Thoracic aorta (tissue), 2 donors: ENCODE results near the gene GINS3. TPM values are rescaled to one million over a fixed set of nuclear protein-coding genes. Genes with fewer than 3 reads are reported as not detected.

Source experiments
- ATAC-seq: fragments of 150-250 bp; one replicate; pipeline ENCODE4 v1.8.0; 2017; ENCODE audit warnings: low read depth; ENCODE audit not compliant: insufficient number of reproducible peaks, low FRiP score
- DNase-seq: peaks from one replicate; pipeline ENCODE4 v3.0.0-alpha.2; 2020; ENCODE audit warnings: low spot score
- H3K27ac ChIP-seq, 2 donors: fragments of 200-600 bp; sonication (generic); 1 replicate in 1 of 2; 2 replicates in 1 of 2; pipeline ENCODE4 v1.5.1; 2016; ENCODE audit warnings: mild to moderate bottlenecking in 2 of 2, moderate library complexity in 2 of 2
- H3K27me3 ChIP-seq: fragments of 200-600 bp; sonication (generic); replicated peaks from 2 replicates; pipeline ENCODE4 v1.6.0; 2016; ENCODE audit warnings: mild to moderate bottlenecking; ENCODE audit not compliant: insufficient read depth
- H3K36me3 ChIP-seq: fragments of 200-600 bp; sonication (generic); one replicate; pipeline ENCODE4 v1.5.1; 2016
- H3K4me1 ChIP-seq, 2 donors: fragments of 200-600 bp; sonication (generic); 1 replicate in 1 of 2; 2 replicates in 1 of 2; pipeline versions ENCODE4 v1.5.1 to v1.6.0; 2016; ENCODE audit warnings: low read depth in 2 of 2, mild to moderate bottlenecking in 1 of 2; ENCODE audit not compliant: control insufficient read depth in 1 of 2
- H3K4me3 ChIP-seq: fragments of 200-600 bp; sonication (generic); 2 replicates; pipeline ENCODE4 v1.5.1; 2016; ENCODE audit warnings: mild to moderate bottlenecking
- H3K9me3 ChIP-seq: fragments of 200-600 bp; sonication (generic); 2 replicates; pipeline ENCODE4 v1.5.1; 2016
- CTCF ChIP-seq: fragments of 200-600 bp; sonication (generic); IDR thresholded peaks from one replicate; pipeline ENCODE4 v1.5.1; 2019; ENCODE audit warnings: antibody characterized with exemption
- total RNA-seq, 2 donors: library from RNA; depleted of rRNA; stranded (reverse); fragments of >200 nt; gene quantifications; one replicate each; pipeline versions ENCODE4 v1.1.0 to v1.2.3, GENCODE V29; 2016

Gene GINS3
- total RNA-seq, 2 donors from 2014 or later, result 1.1 to 1.3 TPM

- TF ChIP-seq CTCF, result no peak
- Histone ChIP-seq H3K9me3 (no peaks in the 10 kb centered on the region), H3K27ac (no peak overlapping the region), H3K4me1 (no peaks in the 10 kb centered on the region), H3K36me3 (no peaks in the 10 kb centered on the region), H3K4me3 (no peak overlapping the region), H3K27me3 (no peaks in the 10 kb centered on the region)
- ATAC-seq, result no peak
- no peak for DNase-seq
Observed at GRCh38 chr16:58352690-58353089, 39.6 kb upstream of the GINS3 start.

GRCh38 chr16:58360041-58360634 lies 32.1 kb upstream of the GINS3 start:
- no peaks in the 10 kb centered on the region for H3K27me3 ChIP-seq
- no peak overlapping the region for H3K27ac ChIP-seq
- no peak for DNase-seq
- H3K4me1 ChIP-seq, result no peaks in the 10 kb centered on the region
- no peak for TF ChIP-seq CTCF
- H3K4me3 ChIP-seq, result no peak overlapping the region
- no peaks in the 10 kb centered on the region for H3K36me3 ChIP-seq
- ATAC-seq, result no peak
- H3K9me3 ChIP-seq, result peaks cover 4% of the 10 kb centered on the region

GRCh38 chr16:58361726-58362125 lies 30.5 kb upstream of the GINS3 start:
- DNase-seq (no peak), ATAC-seq (no peak)
- peaks cover 4% of the 10 kb centered on the region for H3K9me3 ChIP-seq
- H3K4me1 ChIP-seq, result no peaks in the 10 kb centered on the region
- no peak overlapping the region for H3K27ac ChIP-seq
- H3K4me3 ChIP-seq, result no peak overlapping the region
- no peaks in the 10 kb centered on the region for H3K36me3 ChIP-seq
- no peaks in the 10 kb centered on the region for H3K27me3 ChIP-seq
- TF ChIP-seq CTCF, result no peak

GRCh38 chr16:58363746-58364393 lies 28.4 kb upstream of the GINS3 start:
- no peaks in the 10 kb centered on the region for H3K4me1 ChIP-seq
- H3K4me3 ChIP-seq, result no peak overlapping the region
- H3K36me3 ChIP-seq, result no peaks in the 10 kb centered on the region
- peaks cover 4% of the 10 kb centered on the region for H3K9me3 ChIP-seq
- no peaks in the 10 kb centered on the region for H3K27me3 ChIP-seq
- ATAC-seq (no peak), DNase-seq (no peak)
- H3K27ac ChIP-seq, result no peak overlapping the region
- TF ChIP-seq CTCF, result no peak

- Histone ChIP-seq H3K36me3 (no peaks in the 10 kb centered on the region), H3K4me3 (no peak overlapping the region), H3K27me3 (no peaks in the 10 kb centered on the region), H3K4me1 (no peaks in the 10 kb centered on the region), H3K9me3 (no peaks in the 10 kb centered on the region), H3K27ac (no peak overlapping the region)
- TF ChIP-seq CTCF, result no peak
- no peak for ATAC-seq
- no peak for DNase-seq
Observed at GRCh38 chr16:58365623-58366022, 26.6 kb upstream of the GINS3 start.
